ENCODE measurements around the gene UNC13D. TPM values are rescaled to one million over a fixed set of nuclear protein-coding genes. Genes with fewer than 3 reads are reported as not detected.
A peak's percentile ranks its signal among the peaks of the same experiment; 100 is the strongest.

Gene UNC13D
- total and polyA plus RNA-seq, 9 of the 15 experiments (the other 6 are each of a cell fraction or from before 2014, with no cell fraction given): 0.86 to 244 (median 69.2) TPM

- TF ChIP-seq GTF2F1 (IDR thresholded peaks at IDR 0.05; ENCODE audit: low read depth, low read length) (no peak), MCM3 (IDR thresholded peaks at IDR 0.05) (no peak), ZNF3 (CRISPR knock-in tag; IDR thresholded peaks at IDR 0.05) (no peak), ZNF197 (CRISPR knock-in tag; IDR thresholded peaks at IDR 0.05; ENCODE audit: low read depth) (peak; percentile 69), ZNF785 (CRISPR knock-in tag; IDR thresholded peaks at IDR 0.05) (no peak), ZBTB34 (CRISPR knock-in tag; IDR thresholded peaks at IDR 0.05) (no peak), MYNN (IDR thresholded peaks at IDR 0.05) (no peak; the same call in 1 of the 2 replicates), MYNN (CRISPR knock-in tag; IDR thresholded peaks at IDR 0.05) (no peak), ZNF584 (CRISPR knock-in tag; IDR thresholded peaks at IDR 0.05; ENCODE audit: low read depth) (0 out of 2 replicates have a peak, but pooled peaks have one; percentile 21), THRA (IDR thresholded peaks at IDR 0.05) (no peak), ID3 (CRISPR knock-in tag; IDR thresholded peaks at IDR 0.05) (no peak), ID3 (tag; IDR thresholded peaks at IDR 0.05) (peak; percentile 52; the same call in 1 of the 2 replicates), PTRF (tag; IDR thresholded peaks at IDR 0.05) (no peak), HMGXB4 (CRISPR knock-in tag; IDR thresholded peaks at IDR 0.05) (no peak), FOXP1 (CRISPR knock-in tag; IDR thresholded peaks at IDR 0.05) (no peak), ARID3B (CRISPR knock-in tag; IDR thresholded peaks at IDR 0.05; ENCODE audit: borderline replicate concordance) (0 out of 2 replicates have a peak, but pooled peaks have one; percentile 15), CHCHD3 (CRISPR knock-in tag; IDR thresholded peaks at IDR 0.05) (no peak), ZNF76 (CRISPR knock-in tag; IDR thresholded peaks at IDR 0.05; ENCODE audit: borderline replicate concordance) (no peak), ADNP (tag; IDR thresholded peaks at IDR 0.05) (no peak)
Measured at GRCh38 chr17:75843577-75844529, at the start of gene UNC13D (continued).
